H4 (cell line): Measurements from ENCODE around the gene RARG. TPM values are rescaled to one million over a fixed set of nuclear protein-coding genes. Genes with fewer than 3 reads are reported as not detected.

Experiments
- DNase-seq: peaks from one replicate; pipeline ENCODE4 v3.0.0-alpha.2; 2015; ENCODE audit warnings: low spot score
- total RNA-seq: library from RNA; depleted of rRNA; stranded (reverse); fragments of >200 nt; shearing (Covaris generic); gene quantifications from 2 replicates; pipeline ENCODE4 v1.2.3, GENCODE V29; 2014

The RARG gene
- total RNA-seq, 1 experiment from 2014 or later = 20.0 TPM

GRCh38 chr12:53224061-53224896 is 7.7 kb downstream of the RARG start:
- no peak for DNase-seq

- no peak for DNase-seq
Observed at GRCh38 chr12:53223389-53224060, 8.5 kb downstream of the RARG start.

GRCh38 chr12:53222806-53223261 is 9.2 kb downstream of the RARG start:
- DNase-seq = no peak

- DNase-seq = no peak
Observed at GRCh38 chr12:53222170-53222721, 9.8 kb downstream of the RARG start.

- DNase-seq = peak; percentile 56
Observed at GRCh38 chr12:53221203-53222080, 10.6 kb downstream of the RARG start.

GRCh38 chr12:53220694-53221202 is 11.3 kb downstream of the RARG start:
- DNase-seq = peak; percentile 92

GRCh38 chr12:53219956-53220693 is 11.9 kb downstream of the RARG start:
- DNase-seq = peak; percentile 75

GRCh38 chr12:53219292-53219955 is 12.6 kb downstream of the RARG start:
- DNase-seq = peak; percentile 49

GRCh38 chr12:53218551-53219291 is 13.3 kb downstream of the RARG start:
- DNase-seq = no peak

- DNase-seq = no peak
Observed at GRCh38 chr12:53217931-53218307, 14.1 kb downstream of the RARG start.

GRCh38 chr12:53217051-53217930 is 14.7 kb downstream of the RARG start:
- peak; percentile 40 for DNase-seq

GRCh38 chr12:53215497-53215896 is 16.5 kb downstream of the RARG start:
- DNase-seq = no peak

- DNase-seq = no peak
Observed at GRCh38 chr12:53214687-53215455, 17.1 kb downstream of the RARG start.

GRCh38 chr12:53214221-53214620 is 17.8 kb downstream of the RARG start:
- no peak for DNase-seq

GRCh38 chr12:53213348-53213747 is 18.7 kb downstream of the RARG start:
- peak; percentile 62 for DNase-seq

- no peak for DNase-seq
Observed at GRCh38 chr12:53212931-53213330, 19.1 kb downstream of the RARG start.

GRCh38 chr12:53211476-53212381 is 20.3 kb downstream of the RARG start:
- DNase-seq = no peak
